Endodermal cell (in vitro differentiated cells): ENCODE data around the gene COL6A1. TPM values are rescaled to one million over a fixed set of nuclear protein-coding genes. Genes with fewer than 3 reads are reported as not detected.

Experiments
- DNase-seq: peaks from one replicate; pipeline ENCODE4 v3.0.0-alpha.2; 2017
- H3K27ac ChIP-seq: 2 replicates; pipeline ENCODE4 v1.5.1; 2013; ENCODE audit warnings: mild to moderate bottlenecking, low read depth, low read length, moderate library complexity
- H3K27me3 ChIP-seq: 2 replicates; pipeline ENCODE4 v1.6.1; 2013; ENCODE audit warnings: mild to moderate bottlenecking, low read length, moderate library complexity; ENCODE audit not compliant: insufficient read depth, control insufficient read depth, poor library complexity, severe bottlenecking
- H3K36me3 ChIP-seq: 2 replicates; pipeline ENCODE4 v1.7.0; 2013; ENCODE audit warnings: mild to moderate bottlenecking, low read length, moderate library complexity; ENCODE audit not compliant: control insufficient read depth, insufficient read depth
- H3K4me1 ChIP-seq: one replicate; pipeline ENCODE4 v1.7.0; 2013; ENCODE audit warnings: low read length; ENCODE audit not compliant: control insufficient read depth, insufficient read depth
- H3K4me3 ChIP-seq: 2 replicates; pipeline ENCODE4 v1.5.1; 2013; ENCODE audit warnings: mild to moderate bottlenecking, low read length, moderate library complexity
- H3K9ac ChIP-seq: 2 replicates; pipeline ENCODE4 v1.6.1; 2013; ENCODE audit warnings: mild to moderate bottlenecking, low read length, moderate library complexity; ENCODE audit not compliant: poor library complexity, severe bottlenecking; ENCODE audit errors: extremely low read depth
- H3K9me3 ChIP-seq: 2 replicates; pipeline ENCODE4 v1.6.1; 2013; ENCODE audit warnings: mild to moderate bottlenecking, low read length, moderate library complexity; ENCODE audit not compliant: control insufficient read depth
- H3K27ac Mint-ChIP-seq: 2 replicates; pipeline ENCODE4 v1.8.0; 2020; ENCODE audit warnings: mixed read lengths
- H3K27me3 Mint-ChIP-seq: 2 replicates; pipeline ENCODE4 v1.8.0; 2021; ENCODE audit warnings: mild to moderate bottlenecking, mixed read lengths; ENCODE audit not compliant: insufficient read depth
- H3K36me3 Mint-ChIP-seq: 2 replicates; pipeline ENCODE4 v1.8.0; 2020; ENCODE audit warnings: low read depth, mixed read lengths
- H3K4me1 Mint-ChIP-seq: 2 replicates; pipeline ENCODE4 v1.8.0; 2020; ENCODE audit warnings: mixed read lengths
- H3K4me3 Mint-ChIP-seq: 2 replicates; pipeline ENCODE4 v1.8.0; 2020; ENCODE audit warnings: mild to moderate bottlenecking, moderate library complexity, mixed read lengths
- H3K9me3 Mint-ChIP-seq: 2 replicates; pipeline ENCODE4 v1.8.0; 2020; ENCODE audit warnings: mild to moderate bottlenecking, mixed read lengths
- WGBS, 2 experiments: methylation state at CpG; one replicate each; pipeline versions ENCODE4 v1.1.5 to v1.1.7; 2013; ENCODE audit warnings: missing lambda C conversion rate in 2 of 2, mixed read lengths in 1 of 2; ENCODE audit not compliant: insufficient coverage in 1 of 2, insufficient read length in 1 of 2; 5-methylcytosine and 5-hydroxymethylcytosine counted together
- total RNA-seq, 2 donors: library from RNA; stranded (reverse); fragmentation: NEBNext Ultra II Directional in 1 of 2; extraction: Animal tissue kit (Norgen Biotek cat#: 25700) in 1 of 2; gene quantifications; 2 replicates in 1 of 2; 3 replicates in 1 of 2; pipeline ENCODE4 v1.2.1, GENCODE V29; 2021
- TF ChIP-seq, protein P1 (sequence below): fragments of 200-600 bp; sonication (generic); conservative IDR thresholded peaks from 2 replicates; pipeline ENCODE4 v1.5.0; 2021; ENCODE audit warnings: antibody characterized with exemption, mild to moderate bottlenecking

Gene COL6A1
- total RNA-seq, 2 donors from 2014 or later: 232 to 407 TPM

DNA sequence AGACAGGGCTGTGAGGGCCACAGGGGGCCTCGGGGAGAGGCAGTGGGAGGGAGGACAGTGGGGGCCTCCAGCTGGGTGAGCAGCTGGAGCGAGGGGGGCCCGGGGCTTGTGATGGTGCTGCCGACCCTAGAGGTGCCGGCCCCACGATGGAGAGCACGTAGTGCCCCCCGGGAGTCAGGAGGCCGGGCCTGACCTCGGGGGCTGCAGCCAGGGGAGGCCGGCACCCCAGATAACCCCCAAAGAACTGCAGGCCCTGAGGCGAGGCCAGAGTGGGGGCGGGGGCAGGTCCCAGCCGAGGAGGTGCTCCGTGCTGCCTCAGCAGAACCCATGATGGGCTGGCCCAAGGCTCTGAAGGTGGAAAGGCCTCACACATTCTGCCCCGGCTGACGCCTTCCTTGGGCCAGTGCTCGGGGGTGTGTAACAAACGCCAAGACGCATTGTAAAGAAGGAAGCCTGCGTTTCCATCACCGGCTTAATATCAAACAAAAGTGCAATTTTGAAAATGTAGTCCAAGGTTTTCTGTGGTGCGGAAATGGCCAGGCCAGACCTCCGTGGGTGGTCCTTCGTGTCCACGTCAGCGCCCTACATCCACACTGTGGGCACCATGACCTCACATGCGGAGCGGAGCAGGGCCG lies 55.2 kb downstream of the COL6A1 start:
- Mint-ChIP-seq H3K4me1 (peaks cover 8% of the 10 kb centered on the region), H3K27me3 (peaks cover 4% of the 10 kb centered on the region), H3K36me3 (no peaks in the 10 kb centered on the region), H3K9me3 (no peaks in the 10 kb centered on the region), H3K27ac (no peak overlapping the region), H3K4me3 (no peak overlapping the region)
- H3K4me1 ChIP-seq: no peaks in the 10 kb centered on the region
- 91 to 95% methylated on average over 29 to 30 of the region's 30 CpGs for WGBS, 2 experiments
- H3K27ac ChIP-seq: no peak overlapping the region
- H3K36me3 ChIP-seq: no peaks in the 10 kb centered on the region
- H3K27me3 ChIP-seq: no peaks in the 10 kb centered on the region
- DNase-seq: no peak
- H3K9me3 ChIP-seq: no peaks in the 10 kb centered on the region
- no peak overlapping the region for H3K9ac ChIP-seq
- H3K4me3 ChIP-seq: no peak overlapping the region
- TF ChIP-seq, protein P1, sequence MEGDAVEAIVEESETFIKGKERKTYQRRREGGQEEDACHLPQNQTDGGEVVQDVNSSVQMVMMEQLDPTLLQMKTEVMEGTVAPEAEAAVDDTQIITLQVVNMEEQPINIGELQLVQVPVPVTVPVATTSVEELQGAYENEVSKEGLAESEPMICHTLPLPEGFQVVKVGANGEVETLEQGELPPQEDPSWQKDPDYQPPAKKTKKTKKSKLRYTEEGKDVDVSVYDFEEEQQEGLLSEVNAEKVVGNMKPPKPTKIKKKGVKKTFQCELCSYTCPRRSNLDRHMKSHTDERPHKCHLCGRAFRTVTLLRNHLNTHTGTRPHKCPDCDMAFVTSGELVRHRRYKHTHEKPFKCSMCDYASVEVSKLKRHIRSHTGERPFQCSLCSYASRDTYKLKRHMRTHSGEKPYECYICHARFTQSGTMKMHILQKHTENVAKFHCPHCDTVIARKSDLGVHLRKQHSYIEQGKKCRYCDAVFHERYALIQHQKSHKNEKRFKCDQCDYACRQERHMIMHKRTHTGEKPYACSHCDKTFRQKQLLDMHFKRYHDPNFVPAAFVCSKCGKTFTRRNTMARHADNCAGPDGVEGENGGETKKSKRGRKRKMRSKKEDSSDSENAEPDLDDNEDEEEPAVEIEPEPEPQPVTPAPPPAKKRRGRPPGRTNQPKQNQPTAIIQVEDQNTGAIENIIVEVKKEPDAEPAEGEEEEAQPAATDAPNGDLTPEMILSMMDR: no peak

DNA sequence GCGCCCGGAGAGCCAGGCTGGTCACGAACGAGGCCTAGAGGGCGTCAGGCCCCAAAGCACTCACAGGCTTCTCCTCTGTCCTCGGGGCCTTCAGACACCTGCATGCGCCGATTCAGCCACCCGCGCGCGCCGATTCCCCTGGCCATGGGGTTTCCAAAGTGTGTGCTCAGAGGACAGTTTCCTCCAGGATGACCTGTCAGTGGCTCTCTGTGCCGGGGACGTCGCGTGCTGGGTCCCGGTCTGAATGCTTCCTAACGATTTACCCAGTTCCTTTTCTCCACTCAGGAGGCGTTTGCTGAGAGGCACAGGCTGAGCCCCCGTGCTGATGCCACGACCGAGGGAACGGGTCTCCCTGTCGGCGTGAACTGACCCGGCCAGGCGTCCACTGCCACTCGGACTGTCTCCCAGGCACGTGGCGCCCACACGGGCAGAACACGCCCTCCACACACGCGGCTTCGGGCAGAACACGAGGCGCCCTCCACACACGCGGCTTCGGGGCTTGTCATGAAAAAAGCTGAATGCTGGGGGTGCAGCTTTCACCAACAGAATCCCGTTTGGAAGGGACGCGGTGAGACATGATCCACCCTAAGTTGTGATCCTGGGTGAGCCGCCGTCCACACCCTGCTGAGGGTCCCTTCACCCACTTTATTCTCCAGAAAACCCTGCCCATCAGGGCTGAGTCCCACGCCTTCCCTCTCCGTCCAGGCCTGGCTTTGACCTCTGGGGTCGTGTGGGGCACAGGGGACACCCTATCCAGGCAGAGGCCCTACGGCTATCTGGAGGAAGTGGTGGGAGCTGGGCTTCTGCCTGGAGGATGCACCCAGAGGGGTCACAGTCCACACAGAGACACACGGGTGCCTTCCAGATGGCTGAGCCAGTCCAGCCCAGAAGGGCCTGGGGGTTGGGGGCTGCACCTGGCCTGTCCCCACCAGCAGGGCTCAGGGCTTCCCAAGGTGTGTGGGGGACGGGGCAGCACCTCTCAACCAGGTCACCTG lies 56.1 kb downstream of the COL6A1 start:
- TF ChIP-seq, protein P1: no peak
- Histone ChIP-seq H3K27me3 (no peaks in the 10 kb centered on the region), H3K9ac (no peak overlapping the region), H3K27ac (no peak overlapping the region), H3K4me3 (no peak overlapping the region), H3K4me1 (no peaks in the 10 kb centered on the region), H3K9me3 (no peaks in the 10 kb centered on the region), H3K36me3 (no peaks in the 10 kb centered on the region)
- Mint-ChIP-seq H3K27ac (no peak overlapping the region), H3K4me1 (peaks cover 8% of the 10 kb centered on the region), H3K9me3 (no peaks in the 10 kb centered on the region), H3K4me3 (no peak overlapping the region), H3K27me3 (peaks cover 4% of the 10 kb centered on the region), H3K36me3 (no peaks in the 10 kb centered on the region)
- WGBS, 2 experiments: 93 to 97% methylated on average over 39 to 52 of the region's 52 CpGs
- no peak for DNase-seq

DNA sequence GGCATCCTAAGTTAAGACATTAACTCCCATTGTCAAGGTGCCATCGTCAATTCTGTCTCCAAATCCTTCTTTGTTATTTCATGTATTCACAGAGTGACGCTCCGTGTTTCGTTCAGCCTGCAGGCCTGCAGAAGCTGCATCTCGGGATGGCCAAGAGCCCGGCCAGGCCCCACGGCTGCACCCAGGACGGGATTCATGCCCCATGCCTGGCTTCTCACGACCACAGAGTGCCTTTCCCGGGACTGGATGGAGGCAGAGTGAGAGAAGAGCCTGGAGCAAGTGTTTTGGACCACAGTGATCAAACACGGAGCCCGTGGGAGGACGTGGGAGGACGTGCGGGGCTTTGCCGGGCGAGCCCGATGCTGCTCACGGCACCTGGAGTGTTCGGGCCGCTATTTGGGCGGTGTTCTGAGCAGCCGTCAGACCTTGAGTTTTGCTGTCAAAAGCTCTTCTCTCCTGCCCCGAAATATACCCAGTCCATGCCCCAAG lies 56.8 kb downstream of the COL6A1 start:
- Histone ChIP-seq H3K9ac (no peak overlapping the region), H3K27ac (no peak overlapping the region), H3K9me3 (no peaks in the 10 kb centered on the region), H3K27me3 (no peaks in the 10 kb centered on the region), H3K36me3 (no peaks in the 10 kb centered on the region), H3K4me3 (no peak overlapping the region), H3K4me1 (no peaks in the 10 kb centered on the region)
- 94 to 98% methylated on average over 19 to 24 of the region's 24 CpGs for WGBS, 2 experiments
- Mint-ChIP-seq H3K9me3 (peaks cover 2% of the 10 kb centered on the region), H3K27me3 (peaks cover 4% of the 10 kb centered on the region), H3K4me1 (peaks cover 5% of the 10 kb centered on the region), H3K27ac (no peak overlapping the region), H3K4me3 (no peak overlapping the region), H3K36me3 (no peaks in the 10 kb centered on the region)
- TF ChIP-seq, protein P1: no peak
- no peak for DNase-seq
